Choroid plexus epithelial cell (primary cell): Measurements from ENCODE around the gene CACNA2D3.
A peak's percentile ranks its signal among the peaks of the same experiment; 100 is the strongest.

Experiments
- DNase-seq: peaks from one replicate; pipeline ENCODE4 v3.0.0-alpha.2; 2010; ENCODE audit warnings: low read depth
- H3K4me3 ChIP-seq: 2 replicates; pipeline ENCODE4 v1.5.1; 2011; ENCODE audit warnings: low read depth, mild to moderate bottlenecking, control low read depth, low read length, moderate library complexity
- TF ChIP-seq, protein P1 (sequence below): conservative IDR thresholded peaks from 2 replicates; pipeline ENCODE4 v1.5.1; 2011; ENCODE audit warnings: low read depth, mild to moderate bottlenecking, control low read depth, inconsistent platforms, low read length, moderate library complexity

CACNA2D3 gene

DNA sequence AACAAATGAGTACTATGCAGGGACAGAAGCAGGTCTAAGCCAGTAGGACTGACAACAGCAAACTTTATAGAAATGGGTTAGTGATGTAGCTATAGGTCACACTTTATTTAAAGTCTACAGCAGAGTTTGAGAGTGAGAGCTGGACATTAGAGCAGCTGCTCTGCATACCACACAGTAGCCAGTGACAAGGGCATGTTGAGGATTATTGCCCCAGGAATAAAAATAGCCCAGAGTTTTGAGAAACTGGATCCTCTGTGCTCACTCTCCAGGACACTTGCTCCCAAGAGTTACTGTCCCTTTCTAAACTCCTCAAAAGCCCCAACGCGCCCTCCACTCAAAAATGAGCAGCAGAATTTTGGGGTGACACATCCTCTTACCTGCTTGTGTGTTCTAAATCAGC is 784.4 kb downstream of the CACNA2D3 start:
- no peak for DNase-seq
- no peak overlapping the region for H3K4me3 ChIP-seq
- TF ChIP-seq, protein P1, sequence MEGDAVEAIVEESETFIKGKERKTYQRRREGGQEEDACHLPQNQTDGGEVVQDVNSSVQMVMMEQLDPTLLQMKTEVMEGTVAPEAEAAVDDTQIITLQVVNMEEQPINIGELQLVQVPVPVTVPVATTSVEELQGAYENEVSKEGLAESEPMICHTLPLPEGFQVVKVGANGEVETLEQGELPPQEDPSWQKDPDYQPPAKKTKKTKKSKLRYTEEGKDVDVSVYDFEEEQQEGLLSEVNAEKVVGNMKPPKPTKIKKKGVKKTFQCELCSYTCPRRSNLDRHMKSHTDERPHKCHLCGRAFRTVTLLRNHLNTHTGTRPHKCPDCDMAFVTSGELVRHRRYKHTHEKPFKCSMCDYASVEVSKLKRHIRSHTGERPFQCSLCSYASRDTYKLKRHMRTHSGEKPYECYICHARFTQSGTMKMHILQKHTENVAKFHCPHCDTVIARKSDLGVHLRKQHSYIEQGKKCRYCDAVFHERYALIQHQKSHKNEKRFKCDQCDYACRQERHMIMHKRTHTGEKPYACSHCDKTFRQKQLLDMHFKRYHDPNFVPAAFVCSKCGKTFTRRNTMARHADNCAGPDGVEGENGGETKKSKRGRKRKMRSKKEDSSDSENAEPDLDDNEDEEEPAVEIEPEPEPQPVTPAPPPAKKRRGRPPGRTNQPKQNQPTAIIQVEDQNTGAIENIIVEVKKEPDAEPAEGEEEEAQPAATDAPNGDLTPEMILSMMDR, result no peak

DNA sequence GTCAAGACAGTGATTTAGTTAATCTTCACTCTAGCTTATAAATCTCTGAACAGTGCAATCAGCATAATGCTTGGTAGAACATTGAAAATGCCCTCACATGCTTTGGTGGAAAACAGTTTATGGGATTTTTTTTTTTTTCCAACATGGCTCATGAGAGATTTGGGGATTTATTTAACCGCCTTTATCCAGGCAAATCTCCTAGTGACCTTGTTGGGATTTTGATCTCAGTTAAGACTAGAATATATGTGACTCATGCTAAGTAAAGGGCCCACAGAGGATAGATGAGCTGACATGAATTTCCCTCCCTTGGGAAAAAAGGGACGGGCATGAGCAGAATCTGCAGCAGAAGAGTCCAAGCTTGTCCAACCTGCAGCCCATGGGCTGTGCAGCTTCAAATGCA is 786.8 kb downstream of the CACNA2D3 start:
- H3K4me3 ChIP-seq, result no peak overlapping the region
- TF ChIP-seq, protein P1, result no peak

GRCh38 chr3:54914180-54914579 is 791.8 kb downstream of the CACNA2D3 start:
- H3K4me3 ChIP-seq, result no peak overlapping the region
- no peak for DNase-seq
- TF ChIP-seq, protein P1, result no peak

More for the DNA sequence above, 786.8 kb downstream of the CACNA2D3 start:
- DNase-seq, result no peak

- no peak overlapping the region for H3K4me3 ChIP-seq
- TF ChIP-seq, protein P1, result no peak
- no peak for DNase-seq
These were observed 792.8 kb downstream of the CACNA2D3 start for GRCh38 chr3:54915181-54915580.

GRCh38 chr3:54915976-54916375 is 793.6 kb downstream of the CACNA2D3 start:
- no peak for DNase-seq
- no peak overlapping the region for H3K4me3 ChIP-seq
- TF ChIP-seq, protein P1, result no peak

- TF ChIP-seq, protein P1, result no peak
- no peak overlapping the region for H3K4me3 ChIP-seq
- DNase-seq, result peak; percentile 14
These were observed 794.4 kb downstream of the CACNA2D3 start for GRCh38 chr3:54916732-54917131.

GRCh38 chr3:54917174-54917573 is 794.8 kb downstream of the CACNA2D3 start:
- TF ChIP-seq, protein P1, result no peak
- DNase-seq, result peak; percentile 15
- H3K4me3 ChIP-seq, result no peak overlapping the region
